Panc1 (cell line): ENCODE results near the gene GGA1.

Experiments
- POLR2AphosphoS5 ChIP-seq: IDR thresholded peaks from 2 replicates; pipeline ENCODE4 v1.6.1; 2012; ENCODE audit warnings: mild to moderate bottlenecking, low read depth, low read length, moderate library complexity
- TF ChIP-seq, protein P1 (sequence below): fragments of 450-650 bp; IDR thresholded peaks from 2 replicates; pipeline ENCODE4 v1.5.1; 2017; ENCODE audit warnings: mild to moderate bottlenecking

DNA sequence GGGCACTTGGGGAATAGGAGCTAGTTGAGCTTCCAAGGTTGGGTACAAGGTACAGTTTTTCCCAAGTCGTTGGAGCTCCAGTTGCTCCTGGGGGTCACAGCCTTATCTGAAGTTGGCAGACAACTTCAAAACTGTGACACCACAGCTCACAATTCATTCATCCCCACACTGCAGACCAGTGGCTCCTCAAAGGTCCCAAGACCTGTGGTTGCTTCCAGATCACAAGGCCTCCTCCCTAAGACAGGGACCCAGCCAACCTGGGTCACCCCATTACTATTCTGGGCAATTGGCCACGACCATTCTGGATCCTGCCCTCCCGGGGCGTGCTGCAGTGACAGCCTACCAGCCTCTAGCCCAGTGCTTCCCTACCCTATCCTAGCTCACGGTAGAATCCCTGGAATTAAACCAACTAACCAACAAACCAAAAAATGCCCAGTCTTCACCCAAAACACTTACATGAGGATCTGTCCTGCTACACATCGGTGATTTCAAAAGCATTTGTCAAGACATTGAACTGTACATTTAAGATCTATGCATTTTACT lies 49.0 kb downstream of the GGA1 start:
- TF ChIP-seq, protein P1, sequence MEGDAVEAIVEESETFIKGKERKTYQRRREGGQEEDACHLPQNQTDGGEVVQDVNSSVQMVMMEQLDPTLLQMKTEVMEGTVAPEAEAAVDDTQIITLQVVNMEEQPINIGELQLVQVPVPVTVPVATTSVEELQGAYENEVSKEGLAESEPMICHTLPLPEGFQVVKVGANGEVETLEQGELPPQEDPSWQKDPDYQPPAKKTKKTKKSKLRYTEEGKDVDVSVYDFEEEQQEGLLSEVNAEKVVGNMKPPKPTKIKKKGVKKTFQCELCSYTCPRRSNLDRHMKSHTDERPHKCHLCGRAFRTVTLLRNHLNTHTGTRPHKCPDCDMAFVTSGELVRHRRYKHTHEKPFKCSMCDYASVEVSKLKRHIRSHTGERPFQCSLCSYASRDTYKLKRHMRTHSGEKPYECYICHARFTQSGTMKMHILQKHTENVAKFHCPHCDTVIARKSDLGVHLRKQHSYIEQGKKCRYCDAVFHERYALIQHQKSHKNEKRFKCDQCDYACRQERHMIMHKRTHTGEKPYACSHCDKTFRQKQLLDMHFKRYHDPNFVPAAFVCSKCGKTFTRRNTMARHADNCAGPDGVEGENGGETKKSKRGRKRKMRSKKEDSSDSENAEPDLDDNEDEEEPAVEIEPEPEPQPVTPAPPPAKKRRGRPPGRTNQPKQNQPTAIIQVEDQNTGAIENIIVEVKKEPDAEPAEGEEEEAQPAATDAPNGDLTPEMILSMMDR: no peak
- TF ChIP-seq POLR2AphosphoS5: no peak
